ENCODE data around the gene SLC66A1. TPM values are rescaled to one million over a fixed set of nuclear protein-coding genes. Genes with fewer than 3 reads are reported as not detected.

Gene SLC66A1
- total and polyA plus RNA-seq, 2 of the 13 experiments (the other 11 are each of a cell fraction or from before 2014, with no cell fraction given) = 15.4 to 18.9 TPM

DNA sequence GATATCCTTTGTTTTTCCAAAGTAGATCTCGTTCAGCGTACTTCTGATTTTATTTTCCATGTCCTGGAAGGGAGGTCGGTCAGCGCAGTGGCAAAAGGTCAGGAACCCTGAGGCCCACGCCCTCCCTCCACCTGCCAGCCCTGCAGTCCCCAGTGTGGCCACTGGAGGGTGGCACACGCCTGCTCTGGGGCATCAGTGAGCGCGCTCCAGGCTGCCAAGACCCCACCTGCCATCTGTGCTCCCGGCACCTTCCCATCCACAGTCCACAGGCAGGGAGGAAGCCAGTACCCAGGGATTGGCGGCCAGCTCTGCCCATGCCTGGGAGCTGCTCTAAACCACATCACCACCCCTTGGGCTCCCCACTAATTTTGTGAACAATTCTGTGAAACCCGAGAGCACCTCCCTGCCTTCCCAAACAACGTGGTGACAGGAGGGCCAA is 32.3 kb downstream of the SLC66A1 start (continued):
- TF ChIP-seq, protein P1, sequence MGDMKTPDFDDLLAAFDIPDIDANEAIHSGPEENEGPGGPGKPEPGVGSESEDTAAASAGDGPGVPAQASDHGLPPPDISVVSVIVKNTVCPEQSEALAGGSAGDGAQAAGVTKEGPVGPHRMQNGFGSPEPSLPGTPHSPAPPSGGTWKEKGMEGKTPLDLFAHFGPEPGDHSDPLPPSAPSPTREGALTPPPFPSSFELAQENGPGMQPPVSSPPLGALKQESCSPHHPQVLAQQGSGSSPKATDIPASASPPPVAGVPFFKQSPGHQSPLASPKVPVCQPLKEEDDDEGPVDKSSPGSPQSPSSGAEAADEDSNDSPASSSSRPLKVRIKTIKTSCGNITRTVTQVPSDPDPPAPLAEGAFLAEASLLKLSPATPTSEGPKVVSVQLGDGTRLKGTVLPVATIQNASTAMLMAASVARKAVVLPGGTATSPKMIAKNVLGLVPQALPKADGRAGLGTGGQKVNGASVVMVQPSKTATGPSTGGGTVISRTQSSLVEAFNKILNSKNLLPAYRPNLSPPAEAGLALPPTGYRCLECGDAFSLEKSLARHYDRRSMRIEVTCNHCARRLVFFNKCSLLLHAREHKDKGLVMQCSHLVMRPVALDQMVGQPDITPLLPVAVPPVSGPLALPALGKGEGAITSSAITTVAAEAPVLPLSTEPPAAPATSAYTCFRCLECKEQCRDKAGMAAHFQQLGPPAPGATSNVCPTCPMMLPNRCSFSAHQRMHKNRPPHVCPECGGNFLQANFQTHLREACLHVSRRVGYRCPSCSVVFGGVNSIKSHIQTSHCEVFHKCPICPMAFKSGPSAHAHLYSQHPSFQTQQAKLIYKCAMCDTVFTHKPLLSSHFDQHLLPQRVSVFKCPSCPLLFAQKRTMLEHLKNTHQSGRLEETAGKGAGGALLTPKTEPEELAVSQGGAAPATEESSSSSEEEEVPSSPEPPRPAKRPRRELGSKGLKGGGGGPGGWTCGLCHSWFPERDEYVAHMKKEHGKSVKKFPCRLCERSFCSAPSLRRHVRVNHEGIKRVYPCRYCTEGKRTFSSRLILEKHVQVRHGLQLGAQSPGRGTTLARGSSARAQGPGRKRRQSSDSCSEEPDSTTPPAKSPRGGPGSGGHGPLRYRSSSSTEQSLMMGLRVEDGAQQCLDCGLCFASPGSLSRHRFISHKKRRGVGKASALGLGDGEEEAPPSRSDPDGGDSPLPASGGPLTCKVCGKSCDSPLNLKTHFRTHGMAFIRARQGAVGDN (CRISPR knock-in tag; IDR thresholded peaks at IDR 0.05) = peak; percentile 62
- TF ChIP-seq IRF2 (CRISPR knock-in tag; IDR thresholded peaks at IDR 0.05) (no peak), MYC (CRISPR knock-in tag; IDR thresholded peaks at IDR 0.05; ENCODE audit: borderline replicate concordance) (peak; percentile 43; the same call in 1 of the 2 replicates), MED1 (CRISPR knock-in tag; IDR thresholded peaks at IDR 0.05) (0 out of 2 replicates have a peak, but pooled peaks have one; percentile 16)

DNA sequence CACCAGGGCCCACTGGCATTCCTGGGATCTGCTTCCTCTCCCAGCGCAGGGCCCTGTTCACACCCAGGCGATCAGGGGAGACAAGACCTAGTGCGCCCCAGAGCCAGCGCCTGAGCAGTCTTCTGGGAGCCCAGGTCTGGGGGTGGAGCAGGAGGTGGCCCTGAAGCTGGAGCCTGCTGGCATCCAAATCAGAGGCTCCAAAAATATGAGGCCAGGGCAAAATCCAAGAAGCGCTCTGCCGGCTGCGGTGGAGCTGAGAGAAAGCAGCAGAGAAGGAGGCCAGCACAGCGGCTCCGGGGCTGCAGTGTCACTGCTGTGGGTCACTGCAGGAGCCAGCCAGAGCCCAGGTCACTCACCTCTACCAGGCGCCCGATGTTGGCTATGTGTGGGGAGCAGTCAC is 32.7 kb downstream of the SLC66A1 start:
- Histone ChIP-seq H2AFZ (ENCODE audit: low read length) (no peak overlapping the region), H3K9ac (ENCODE audit: insufficient read depth, low read depth, low read length) (no peak overlapping the region), H4K20me1 (ENCODE audit: insufficient read depth, low read length) (no peaks in the 10 kb centered on the region), H3K9me3 (ENCODE audit: low read length) (no peaks in the 10 kb centered on the region), H3K4me3 (replicated peaks in 1 of 3; ENCODE audit: insufficient read depth in 1 of 3, low read depth in 2 of 3, low read length in 3 of 3) (no peak overlapping the region), H3K27ac (ENCODE audit: extremely low read length, insufficient read depth, low read length) (no peak overlapping the region), H3K4me2 (ENCODE audit: low read depth, low read length) (no peak overlapping the region), H3K27me3 (ENCODE audit: control insufficient read depth in 1 of 2, insufficient read depth in 2 of 2, low read length in 2 of 2) (no peaks in the 10 kb centered on the region), H3K36me3 (replicated peaks in 1 of 2; ENCODE audit: control insufficient read depth in 1 of 2, insufficient read depth in 2 of 2, low read length in 2 of 2) (peaks cover 31 to 37% of the 10 kb centered on the region in 2 experiments; a peak in 4 of 5 replicates), H3K79me2 (ENCODE audit: insufficient read depth, low read length) (no peaks in the 10 kb centered on the region), H3K4me1 (ENCODE audit: insufficient read depth, low read length) (peaks cover 2% of the 10 kb centered on the region; the same call in 1 of the 2 replicates)
- ATAC-seq (no peak), DNase-seq (ENCODE audit: low spot score) (no peak), FAIRE-seq (no peak)
- CTCF ChIA-PET (ENCODE audit: low intra/inter-chr PET ratio, low total read pairs) = interaction anchor here (0.7 to 1.3 kb wide), 3 partner anchors 43 to 309 kb away, joined by 3 to 5 read pairs (median 3); no protein-coding TSS in a partner anchor
- WGBS (ENCODE audit: low lambda C conversion rate) = 99% methylated on average over 7 of the region's 11 CpGs
- no TSS peak for BruUV-seq (replicated peaks)
- intact Hi-C loops (cut with micrococcal nuclease; ENCODE audit: unreplicated experiment) (no loop called here), in situ Hi-C loops (cut with HindIII; ENCODE audit: extremely low pct_ligation_motif_present, low pct_unique_long_range_greater_than_20kb) (loop anchor here (5.0 kb wide), 2 partner anchors 42 to 302 kb away; no protein-coding TSS in a partner anchor)
- POLR2A ChIA-PET = no interaction called here
- TF ChIP-seq AGO2 (optimal IDR thresholded peaks at IDR 0.05; ENCODE audit: low read depth, low read length) = peak; percentile 62
- no peak for TF ChIP-seq ARID2 (CRISPR knock-in tag; IDR thresholded peaks at IDR 0.05; ENCODE audit: borderline replicate concordance)
- 0 out of 2 replicates have a peak, but pooled peaks have one; percentile 3 for TF ChIP-seq GABPB1 (CRISPR knock-in tag; IDR thresholded peaks at IDR 0.05)
- 0 out of 2 replicates have a peak, but pooled peaks have one; percentile 20 for TF ChIP-seq ZNF891 (CRISPR knock-in tag; IDR thresholded peaks at IDR 0.05)

All from HepG2 (cell line).